DMS79 (cell line): ENCODE results near the gene VSTM2B.
"Not testable (repeated sequence)": the region's sequence is repeated elsewhere in the genome, so short reads cannot be mapped to it uniquely, and the experiment has no call there.

ENCODE experiments used
- DNase-seq: peaks from one replicate; lab custom pipeline; 2025; lab: John Stamatoyannopoulos, UW

VSTM2B gene

DNA sequence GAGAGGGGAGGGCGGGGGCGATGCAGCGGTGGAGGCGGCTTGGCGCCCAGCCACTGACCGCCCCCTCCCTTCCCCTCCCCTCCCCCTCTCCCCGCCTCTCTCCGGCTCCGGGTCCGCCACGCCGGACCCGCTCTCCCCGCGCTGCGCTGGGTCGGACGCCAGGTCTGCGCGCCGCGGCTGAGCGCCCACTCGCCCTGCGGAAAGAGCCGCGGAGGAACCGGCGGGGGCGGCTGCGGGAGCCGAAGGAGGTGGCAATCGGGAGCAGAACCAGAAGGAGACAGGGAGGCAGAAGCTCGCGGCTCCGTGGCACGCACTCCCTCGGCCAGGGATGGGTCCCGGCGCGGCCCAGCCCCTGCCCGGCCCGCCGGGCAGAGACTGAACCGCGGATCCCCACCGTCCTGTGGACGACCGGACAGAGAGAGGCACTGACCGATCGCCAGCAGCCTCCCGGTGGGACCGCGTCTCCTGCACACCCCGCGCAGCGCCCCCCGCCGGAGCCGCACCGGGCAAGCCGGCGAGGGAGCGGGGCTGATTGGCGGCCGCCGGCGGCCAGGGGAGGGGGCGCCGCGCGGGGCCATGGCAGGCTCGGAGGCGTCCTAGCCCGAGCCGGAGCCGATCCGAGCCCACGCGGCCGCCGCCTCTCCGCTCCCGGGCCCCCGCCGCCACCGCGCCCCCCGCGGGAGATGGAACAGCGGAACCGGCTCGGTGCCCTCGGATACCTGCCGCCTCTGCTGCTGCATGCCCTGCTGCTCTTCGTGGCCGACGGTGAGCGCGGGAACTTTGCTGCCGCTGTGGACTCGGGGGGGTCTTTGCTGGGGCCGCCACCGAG, at the start of gene VSTM2B:
Gene VSTM2B (plus strand): TSS at position 94 of the 829 bp plus-strand sequence. CDS start 590 bp downstream, at position 684.
- DNase-seq, result no peak

GRCh38 chr19:29476528-29476927, 49.3 kb upstream of the VSTM2B start:
- no peak for DNase-seq

DNA sequence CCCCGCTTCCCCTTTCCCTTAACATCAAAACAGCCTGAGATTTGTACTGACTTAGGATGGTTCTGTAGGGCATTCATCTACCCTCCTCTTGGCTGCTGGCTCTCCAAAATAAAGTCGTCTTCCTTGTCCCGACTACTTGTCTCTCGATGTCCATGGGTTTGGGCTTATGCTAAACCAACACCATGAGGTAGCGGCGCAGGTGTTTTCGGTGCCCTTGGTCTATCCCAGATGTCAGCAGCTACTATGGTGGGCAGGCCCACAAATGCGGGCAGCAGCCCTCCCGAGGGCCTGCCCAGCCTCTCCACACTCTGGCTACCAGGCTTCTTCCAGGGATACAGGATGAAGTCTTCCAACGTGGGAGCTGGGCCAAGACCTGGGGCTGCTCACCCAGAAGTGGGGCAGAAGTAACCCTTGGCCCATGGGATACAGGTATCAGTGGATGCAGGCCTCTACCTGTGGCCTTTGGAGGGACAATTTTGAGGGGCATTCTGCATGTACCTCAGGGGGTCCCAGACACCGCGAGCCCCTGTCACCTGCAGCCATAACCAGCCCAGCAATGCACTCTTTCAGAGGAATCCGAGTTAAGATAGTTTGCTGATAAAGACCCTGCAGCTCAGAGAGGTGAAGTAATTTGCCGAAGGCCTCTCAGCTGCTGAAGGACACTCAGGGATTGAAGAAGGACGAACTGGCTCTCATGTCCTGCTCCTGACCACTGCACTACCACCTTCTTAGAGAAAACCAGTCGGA, 47.8 kb upstream of the VSTM2B start:
- DNase-seq, result no peak

- no peak for DNase-seq
Measured at GRCh38 chr19:29478578-29479565, 46.9 kb upstream of the VSTM2B start.

DNA sequence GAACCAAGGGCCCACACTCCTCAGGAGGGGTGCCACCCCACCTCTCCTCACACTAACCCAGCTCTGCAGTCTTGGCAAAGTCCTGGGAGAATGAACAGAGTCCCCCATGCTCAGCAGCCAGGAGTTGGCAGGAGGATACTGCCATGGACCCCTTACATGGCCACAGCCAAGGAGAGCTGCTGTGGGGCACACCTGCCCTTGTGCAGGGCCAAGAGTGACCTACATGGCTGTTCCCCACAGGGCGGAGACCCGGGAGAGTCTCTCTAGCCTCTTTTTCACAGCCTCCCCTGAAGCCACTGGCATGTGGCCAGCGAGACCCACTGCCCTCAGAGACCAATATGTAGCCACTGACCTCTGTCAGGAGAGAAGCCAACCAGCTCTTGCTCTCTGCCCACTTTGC, 45.9 kb upstream of the VSTM2B start:
- DNase-seq, result no peak

DNA sequence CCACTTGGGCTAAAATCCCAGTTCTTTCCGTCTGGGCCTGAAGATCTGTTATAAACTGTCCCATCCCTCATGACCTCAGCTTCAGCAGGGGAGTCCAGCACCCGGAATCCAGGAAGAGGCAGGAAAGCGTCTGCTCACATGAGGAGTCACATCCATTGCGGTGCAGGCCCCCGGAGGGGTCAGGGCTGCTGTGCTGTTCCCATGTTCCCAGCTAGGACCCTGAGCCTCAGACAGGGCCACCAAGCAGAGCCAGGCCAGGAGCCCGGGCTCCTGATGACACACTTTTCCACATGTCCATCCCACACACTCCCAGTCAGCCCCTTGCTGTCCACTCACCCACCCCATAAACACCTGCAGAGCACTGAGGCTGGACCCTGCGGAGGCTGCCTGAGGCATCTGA, 45.3 kb upstream of the VSTM2B start:
- no peak for DNase-seq

- DNase-seq, result no peak
Measured at GRCh38 chr19:29482855-29483640, 42.7 kb upstream of the VSTM2B start.

- no peak for DNase-seq
Measured at GRCh38 chr19:29483641-29483920, 42.2 kb upstream of the VSTM2B start.

- no peak for DNase-seq
Measured at GRCh38 chr19:29483944-29484581, 41.7 kb upstream of the VSTM2B start.

GRCh38 chr19:29484876-29485275, 40.9 kb upstream of the VSTM2B start:
- DNase-seq, result no peak

DNA sequence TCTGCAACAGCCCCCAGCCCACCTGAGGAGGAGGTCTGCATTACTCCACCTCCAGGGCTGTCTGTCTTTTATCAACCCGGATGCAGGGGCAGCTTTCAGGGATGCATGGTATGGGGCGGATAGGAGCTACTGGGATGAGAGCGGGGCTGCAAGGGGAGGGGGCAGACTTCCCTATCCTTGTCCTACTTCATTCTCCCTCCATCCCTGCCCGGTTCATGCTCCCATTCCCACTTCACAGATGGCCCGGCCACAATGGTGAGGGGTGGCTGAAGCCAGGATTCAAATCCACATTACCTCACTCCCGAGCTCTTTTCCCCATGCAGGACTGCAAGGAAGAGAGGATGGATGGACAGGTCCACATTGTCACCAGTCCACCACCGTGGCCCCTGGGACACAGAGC, 40.5 kb upstream of the VSTM2B start:
- DNase-seq, result no peak

DNA sequence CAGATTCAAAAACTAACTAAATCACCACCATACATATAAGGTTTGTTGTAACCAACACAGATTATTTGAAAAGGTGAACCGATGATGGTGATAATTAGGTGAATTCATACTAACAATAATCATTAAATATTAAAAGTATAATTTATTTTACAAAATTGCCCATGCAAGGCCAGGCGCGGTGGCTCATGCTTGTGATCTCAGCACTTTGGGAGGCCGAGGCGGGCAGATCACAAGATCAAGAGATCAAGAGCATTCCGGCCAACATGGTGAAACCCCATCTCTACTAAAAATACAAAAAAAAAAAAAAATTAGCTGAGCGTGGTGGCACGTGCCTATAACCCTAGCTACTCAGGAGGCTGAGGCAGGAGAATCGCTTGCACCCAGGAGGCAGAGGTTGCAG, 38.8 kb upstream of the VSTM2B start:
- DNase-seq, result not testable (repeated sequence)

- peak; percentile 13 for DNase-seq
Measured at GRCh38 chr19:29487432-29487831, 38.4 kb upstream of the VSTM2B start.

DNA sequence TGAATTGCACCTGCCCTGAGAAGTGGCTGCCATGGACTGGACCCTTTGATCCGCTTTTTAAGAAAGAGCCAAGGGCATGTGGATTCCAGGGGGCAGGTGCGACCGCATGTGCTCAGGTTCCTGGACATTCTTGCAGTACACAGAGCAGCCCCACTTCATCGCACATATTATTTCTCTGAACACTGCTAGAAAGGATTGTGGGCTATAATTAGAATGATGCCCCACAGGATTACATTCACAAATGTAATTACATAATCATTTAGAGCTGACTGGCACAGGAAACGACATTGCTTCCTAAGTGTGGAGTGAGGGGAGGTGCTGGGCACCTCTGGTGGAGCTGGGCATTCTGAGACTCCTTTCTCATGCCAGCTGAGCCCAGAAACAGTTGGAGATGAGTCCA, 37.5 kb upstream of the VSTM2B start:
- no peak for DNase-seq

DNA sequence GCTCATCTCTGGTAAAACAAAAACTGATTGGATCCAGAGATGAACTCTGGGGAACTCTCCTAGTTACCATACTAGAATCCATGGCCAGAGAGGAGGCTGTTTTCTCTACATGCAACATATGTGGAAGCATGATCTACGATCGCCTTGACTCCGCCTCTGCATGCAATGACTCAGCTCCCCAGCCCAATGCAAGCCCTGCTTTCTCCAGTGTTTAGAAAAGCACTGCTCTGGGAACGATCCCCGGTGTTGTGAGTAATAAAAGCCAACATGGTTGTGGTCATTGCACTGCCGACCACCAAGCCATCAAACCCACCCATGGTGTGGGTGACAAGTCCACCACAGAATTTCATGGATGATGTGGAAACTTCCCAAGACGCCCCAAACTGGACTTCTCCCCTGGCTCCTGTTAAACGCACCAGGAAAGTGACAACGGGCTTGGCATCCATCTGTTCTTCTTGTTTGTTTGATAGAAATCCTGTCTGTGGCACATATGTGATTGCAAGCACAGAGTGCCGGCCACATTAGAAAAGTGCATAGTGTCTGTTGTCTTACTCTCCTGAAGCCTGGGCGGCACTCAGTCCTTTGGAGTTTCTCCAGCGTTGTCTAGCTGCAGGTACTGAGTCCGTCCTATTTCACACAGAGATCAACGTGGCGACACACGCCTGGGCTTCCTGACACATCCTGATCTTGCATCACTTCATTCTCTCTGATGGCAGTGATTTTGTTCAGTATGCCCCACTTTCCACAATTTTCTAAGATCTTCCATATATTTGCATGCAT, 36.4 kb upstream of the VSTM2B start:
- DNase-seq, result no peak

- no peak for DNase-seq
Measured at GRCh38 chr19:29491491-29491890, 34.3 kb upstream of the VSTM2B start.

- DNase-seq, result no peak
Measured at GRCh38 chr19:29491995-29492577, 33.7 kb upstream of the VSTM2B start.

GRCh38 chr19:29492769-29493168, 33.0 kb upstream of the VSTM2B start:
- DNase-seq, result no peak

GRCh38 chr19:29495091-29495490, 30.7 kb upstream of the VSTM2B start:
- no peak for DNase-seq

DNA sequence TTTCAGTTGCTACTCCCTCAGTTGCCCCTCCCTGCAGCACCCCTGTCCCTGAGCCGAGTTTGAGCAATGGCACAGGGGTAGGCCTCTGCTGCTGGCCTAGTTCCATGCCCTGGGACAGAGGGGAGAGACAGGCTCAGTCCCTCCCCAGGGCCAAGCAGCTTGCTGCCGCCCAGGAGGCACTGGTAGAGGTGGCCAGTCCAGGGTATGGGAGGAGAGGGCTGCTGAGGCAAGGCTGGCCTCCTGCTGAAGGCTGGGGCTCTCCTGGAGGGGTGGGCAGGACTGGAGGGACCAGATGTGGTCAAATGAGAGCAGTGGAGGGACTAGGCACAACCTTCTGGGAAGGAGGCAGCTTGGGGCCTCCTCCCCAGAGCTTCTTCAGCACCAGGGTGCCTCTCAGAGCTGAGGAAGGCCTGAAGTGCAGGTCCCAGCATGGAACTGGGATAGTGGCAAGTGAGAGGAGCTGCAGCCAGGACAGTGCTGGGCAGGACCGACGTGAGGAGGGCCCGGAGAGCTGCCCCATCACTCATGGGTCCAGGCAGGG, 29.8 kb upstream of the VSTM2B start:
- DNase-seq, result no peak
